Measurements from ENCODE around the gene ALDH7A1. TPM values are rescaled to one million over a fixed set of nuclear protein-coding genes. Genes with fewer than 3 reads are reported as not detected.

The ALDH7A1 gene
- total and polyA plus RNA-seq, 2 donors (not counting 1 experiment from before 2014, with no cell fraction given): 0.78 to 3.3 TPM

DNA sequence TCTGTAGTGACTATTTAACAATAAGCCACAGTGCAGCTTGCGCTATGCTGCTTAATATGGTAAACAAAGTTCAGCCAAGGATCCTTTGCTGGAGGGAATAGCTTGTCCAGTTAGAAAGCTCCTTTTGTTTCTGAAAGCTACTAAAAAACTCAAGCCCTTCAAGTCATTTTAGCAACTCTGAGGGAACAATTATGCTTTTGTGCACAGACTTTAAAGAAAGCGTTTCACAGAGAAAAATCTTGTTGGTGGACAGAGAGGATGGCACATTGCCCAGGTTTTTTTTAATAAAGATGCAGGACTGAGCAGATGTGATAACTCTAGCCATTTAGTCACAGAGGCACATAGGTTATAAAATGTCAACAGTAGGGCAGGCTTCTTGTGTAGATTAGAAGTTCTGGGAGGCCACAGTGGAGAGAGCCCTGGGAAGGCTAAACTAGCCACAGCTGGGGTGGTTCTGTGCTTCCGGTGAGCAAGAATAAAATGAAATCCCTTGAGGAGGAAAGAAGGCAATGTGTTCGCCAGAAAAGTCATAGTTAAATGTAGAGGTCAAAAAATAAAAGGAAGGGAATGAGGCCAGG lies 63.4 kb downstream of the ALDH7A1 start:
- Mint-ChIP-seq H3K4me3 (no peak overlapping the region), H3K9me3 (ENCODE audit: insufficient read depth) (no peaks in the 10 kb centered on the region), H3K27ac (no peak overlapping the region), H3K27me3 (peaks cover 6% of the 10 kb centered on the region), H3K4me1 (no peaks in the 10 kb centered on the region)
- Histone ChIP-seq H3K9ac (ENCODE audit: low read length) (no peak overlapping the region), H3K9me3 (ENCODE audit: control extremely low read depth in 1 of 3, control insufficient read depth in 2 of 3, insufficient read depth in 1 of 3, low read length in 2 of 3) (no peaks in the 10 kb centered on the region), H3K36me3 (replicated peaks in 1 of 2; ENCODE audit: control extremely low read depth in 1 of 2, control insufficient read depth in 1 of 2, extremely low read depth in 1 of 2, insufficient read depth in 2 of 2, low read length in 1 of 2) (no peaks in the 10 kb centered on the region), H3K27ac (ENCODE audit: low read length in 2 of 2) (no peak overlapping the region), H3K79me2 (ENCODE audit: control insufficient read depth, insufficient read depth, low read length) (no peaks in the 10 kb centered on the region), H3K4me3 (ENCODE audit: control extremely low read depth in 1 of 5, extremely low read depth in 1 of 5, insufficient read depth in 1 of 5, low read depth in 2 of 5, low read length in 4 of 5) (no peak overlapping the region), H2AFZ (ENCODE audit: insufficient read depth, low read depth, low read length, poor library complexity, severe bottlenecking) (no peak overlapping the region), H3K4me1 (ENCODE audit: control insufficient read depth in 2 of 2, insufficient read depth in 2 of 2, low read length in 2 of 2) (no peaks in the 10 kb centered on the region), H4K20me1 (ENCODE audit: control insufficient read depth, insufficient read depth, low read length, poor library complexity, severe bottlenecking) (no peaks in the 10 kb centered on the region), H3K4me2 (replicated peaks; ENCODE audit: low read depth, low read length, poor library complexity, severe bottlenecking) (no peak overlapping the region), H3K27me3 (replicated peaks in 1 of 4; ENCODE audit: control extremely low read depth in 1 of 4, control insufficient read depth in 3 of 4, insufficient read depth in 4 of 4, low read length in 3 of 4) (peaks cover 0 to 7% (median 0%) of the 10 kb centered on the region in 4 experiments)
- POLR2A ChIA-PET: interaction anchor here (0.5 kb wide), 1 partner anchor 11 kb away, joined by 3 read pairs; no protein-coding TSS in a partner anchor
- no peak for TF ChIP-seq CTCF (IDR thresholded peaks at IDR 0.05)
- TF ChIP-seq EZH2 (IDR thresholded peaks at IDR 0.05; ENCODE audit: borderline replicate concordance, insufficient read depth, low read depth, low read length, poor library complexity, severe bottlenecking): no peak
- DNase-seq (no peak), ATAC-seq (ENCODE audit: low read depth) (no peak)
- 100% methylated on average over 1 of the region's 4 CpGs for WGBS (ENCODE audit: insufficient coverage)
- intact Hi-C loops (cut with micrococcal nuclease): no loop called here
- CTCF ChIA-PET: interaction anchor here (0.6 to 5.4 kb wide), 4 partner anchors 10 to 195 kb away, joined by 4 to 28 read pairs (median 4); no protein-coding TSS in a partner anchor

GRCh38 chr5:126527892-126528291 lies 67.1 kb downstream of the ALDH7A1 start:
- no peak for TF ChIP-seq CTCF (IDR thresholded peaks at IDR 0.05)
- TF ChIP-seq EZH2 (IDR thresholded peaks at IDR 0.05; ENCODE audit: borderline replicate concordance, insufficient read depth, low read depth, low read length, poor library complexity, severe bottlenecking): no peak
- H3K4me3 ChIP-seq (ENCODE audit: control extremely low read depth in 1 of 5, extremely low read depth in 1 of 5, insufficient read depth in 1 of 5, low read depth in 2 of 5, low read length in 4 of 5): no peak overlapping the region
- H3K9me3 Mint-ChIP-seq (ENCODE audit: insufficient read depth): no peaks in the 10 kb centered on the region

More at GRCh38 chr5:126527892-126528291, 67.1 kb downstream of the ALDH7A1 start:
- Histone ChIP-seq H3K4me2 (replicated peaks; ENCODE audit: low read depth, low read length, poor library complexity, severe bottlenecking) (no peak overlapping the region), H3K36me3 (replicated peaks in 1 of 2; ENCODE audit: control extremely low read depth in 1 of 2, control insufficient read depth in 1 of 2, extremely low read depth in 1 of 2, insufficient read depth in 2 of 2, low read length in 1 of 2) (no peaks in the 10 kb centered on the region), H3K9ac (ENCODE audit: low read length) (no peak overlapping the region), H2AFZ (ENCODE audit: insufficient read depth, low read depth, low read length, poor library complexity, severe bottlenecking) (no peak overlapping the region), H3K79me2 (ENCODE audit: control insufficient read depth, insufficient read depth, low read length) (no peaks in the 10 kb centered on the region), H3K27ac (ENCODE audit: low read length in 2 of 2) (no peak overlapping the region), H3K4me1 (ENCODE audit: control insufficient read depth in 2 of 2, insufficient read depth in 2 of 2, low read length in 2 of 2) (no peaks in the 10 kb centered on the region), H3K9me3 (ENCODE audit: control extremely low read depth in 1 of 3, control insufficient read depth in 2 of 3, insufficient read depth in 1 of 3, low read length in 2 of 3) (no peaks in the 10 kb centered on the region), H3K27me3 (replicated peaks in 1 of 4; ENCODE audit: control extremely low read depth in 1 of 4, control insufficient read depth in 3 of 4, insufficient read depth in 4 of 4, low read length in 3 of 4) (peaks cover 0 to 9% (median 0%) of the 10 kb centered on the region in 4 experiments), H4K20me1 (ENCODE audit: control insufficient read depth, insufficient read depth, low read length, poor library complexity, severe bottlenecking) (no peaks in the 10 kb centered on the region)
- Mint-ChIP-seq H3K4me1 (no peaks in the 10 kb centered on the region), H3K27me3 (peaks cover 14% of the 10 kb centered on the region), H3K27ac (no peak overlapping the region), H3K4me3 (no peak overlapping the region)
- ATAC-seq (ENCODE audit: low read depth): no peak
- ChIA-PET CTCF (interaction anchor here (1.0 kb wide), 1 partner anchor 10 kb away, joined by 3 read pairs; no protein-coding TSS in a partner anchor), POLR2A (no interaction called here)
- no peak for DNase-seq
- intact Hi-C loops (cut with micrococcal nuclease): no loop called here

Data from B cell (primary cell).